HepG2 (cell line): ENCODE measurements around the gene NUBP1. TPM values are rescaled to one million over a fixed set of nuclear protein-coding genes. Genes with fewer than 3 reads are reported as not detected.
A peak's percentile ranks its signal among the peaks of the same experiment; 100 is the strongest.

Source experiments
- ETV6 ChIP-seq: sonication (generic); formaldehyde crosslinking; conservative IDR thresholded peaks from 2 replicates; pipeline ENCODE4 v1.4.0; 2020; ENCODE audit warnings: missing genetic modification reagents
- FOSL1 ChIP-seq: sonication (generic); formaldehyde crosslinking; IDR thresholded peaks from 2 replicates; pipeline ENCODE4 v1.9.0; 2021; ENCODE audit warnings: missing genetic modification reagents, borderline replicate concordance
- GABPA ChIP-seq, 2 experiments: IDR thresholded peaks; 2 replicates each; pipeline ENCODE4 v1.6.1; 2011 to 2016; ENCODE audit warnings: low read depth in 2 of 2, low read length in 1 of 2, missing biosample characterization in 1 of 2, missing genetic modification characterization in 1 of 2
- GATAD2A ChIP-seq: IDR thresholded peaks from 2 replicates; pipeline ENCODE4 v1.6.1; 2016
- HIC2 ChIP-seq: sonication (generic); formaldehyde crosslinking; IDR thresholded peaks from 2 replicates; pipeline ENCODE4 v1.9.0; 2022; ENCODE audit warnings: low read depth, missing genetic modification reagents
- NONO ChIP-seq, 2 experiments: fragments of 450-650 bp in 1 of 2; sonication (generic) in 1 of 2; formaldehyde crosslinking in 1 of 2; IDR thresholded peaks in 1 of 2; conservative IDR thresholded peaks in 1 of 2; 2 replicates each; pipeline versions ENCODE4 v1.6.1 to v1.8.0; 2017 to 2022; ENCODE audit warnings: mild to moderate bottlenecking in 1 of 2, missing genetic modification reagents in 1 of 2, moderate library complexity in 1 of 2
- NR2F6 ChIP-seq, 2 experiments: IDR thresholded peaks; 2 replicates each; pipeline ENCODE4 v1.6.1; 2016; ENCODE audit warnings: antibody characterized with exemption in 1 of 2, mild to moderate bottlenecking in 1 of 2
- PAF1 ChIP-seq: IDR thresholded peaks from 2 replicates; pipeline ENCODE4 v1.6.1; 2016; ENCODE audit warnings: missing genetic modification reagents, missing compliant biosample characterization
- REL ChIP-seq: sonication (generic); formaldehyde crosslinking; conservative IDR thresholded peaks from 2 replicates; pipeline ENCODE4 v1.8.0; 2022; ENCODE audit warnings: mild to moderate bottlenecking, missing genetic modification reagents, moderate library complexity
- SOX6 ChIP-seq, 2 experiments: fragments of 450-650 bp in 1 of 2; sonication (generic) in 1 of 2; formaldehyde crosslinking in 1 of 2; IDR thresholded peaks; 2 replicates each; pipeline versions ENCODE4 v1.4.0 to v1.6.1; 2017 to 2020; ENCODE audit warnings: antibody characterized with exemption in 1 of 2, mild to moderate bottlenecking in 1 of 2, missing genetic modification reagents in 1 of 2
- TEAD2 ChIP-seq: sonication (generic); formaldehyde crosslinking; IDR thresholded peaks from 2 replicates; pipeline ENCODE4 v1.9.0; 2021; ENCODE audit warnings: missing genetic modification reagents
- ZFP1 ChIP-seq: IDR thresholded peaks from 2 replicates; pipeline ENCODE4 v1.6.1; 2016
- ZKSCAN1 ChIP-seq: fragments of 150-350 bp; IDR thresholded peaks from 2 replicates; pipeline ENCODE4 v1.6.1; 2014; ENCODE audit warnings: low read length
- ZNF383 ChIP-seq: sonication (generic); formaldehyde crosslinking; IDR thresholded peaks from 2 replicates; pipeline ENCODE4 v1.4.0; 2020; ENCODE audit warnings: missing genetic modification reagents, mild to moderate bottlenecking, borderline replicate concordance
- ZNF484 ChIP-seq: sonication (generic); formaldehyde crosslinking; IDR thresholded peaks from 2 replicates; pipeline ENCODE4 v1.5.1; 2020; ENCODE audit warnings: mild to moderate bottlenecking, low read depth, missing genetic modification reagents, borderline replicate concordance
- ZNF569 ChIP-seq: sonication (generic); formaldehyde crosslinking; IDR thresholded peaks from 2 replicates; pipeline ENCODE4 v1.5.0; 2020; ENCODE audit warnings: mild to moderate bottlenecking, missing genetic modification reagents, moderate library complexity, borderline replicate concordance
- ZNF773 ChIP-seq: sonication (generic); formaldehyde crosslinking; IDR thresholded peaks from 2 replicates; pipeline ENCODE4 v1.4.0; 2020; ENCODE audit warnings: missing genetic modification reagents, borderline replicate concordance
- ZNF781 ChIP-seq: sonication (generic); formaldehyde crosslinking; IDR thresholded peaks from 2 replicates; pipeline ENCODE4 v1.5.1; 2020; ENCODE audit warnings: borderline replicate concordance, mild to moderate bottlenecking, missing genetic modification reagents; ENCODE audit errors: not compliant biosample characterization
- polyA plus RNA-seq, 8 experiments: library from polyadenylated mRNA; depleted of rRNA in 3 of 8; stranded (reverse) in 7 of 8; unstranded in 1 of 8; fragments of >200 nt; fragmentation: Illumina TruSeq in 4 of 8; extraction: Trizol in 4 of 8; gene quantifications; 2 replicates each; pipeline versions ENCODE4 v1.2.1 to v1.2.3, GENCODE V29; 2011 to 2016; ENCODE audit warnings: low read depth in 4 of 8, missing spikeins in 1 of 8, mixed read lengths in 1 of 8; ENCODE audit not compliant: insufficient read depth in 1 of 8
- total RNA-seq, 5 experiments: library from RNA; depleted of rRNA; stranded (reverse); fragments of >200 nt; fragmentation: Illumina TruSeq; extraction: Trizol; gene quantifications; 2 replicates each; pipeline ENCODE4 v1.2.3, GENCODE V29; 2016; ENCODE audit warnings: low read depth in 1 of 5
- TF ChIP-seq, protein P1 (sequence below): sonication (generic); formaldehyde crosslinking; IDR thresholded peaks from 2 replicates; pipeline ENCODE4 v1.4.0; 2020; ENCODE audit warnings: missing genetic modification reagents
- TF ChIP-seq, protein P2 (sequence below): fragments of 450-650 bp; IDR thresholded peaks from 2 replicates; pipeline ENCODE4 v1.6.1; 2016

The NUBP1 gene
- total and polyA plus RNA-seq, 2 of the 13 experiments (the other 11 are each of a cell fraction or from before 2014, with no cell fraction given), result 53.5 to 70.4 TPM

DNA sequence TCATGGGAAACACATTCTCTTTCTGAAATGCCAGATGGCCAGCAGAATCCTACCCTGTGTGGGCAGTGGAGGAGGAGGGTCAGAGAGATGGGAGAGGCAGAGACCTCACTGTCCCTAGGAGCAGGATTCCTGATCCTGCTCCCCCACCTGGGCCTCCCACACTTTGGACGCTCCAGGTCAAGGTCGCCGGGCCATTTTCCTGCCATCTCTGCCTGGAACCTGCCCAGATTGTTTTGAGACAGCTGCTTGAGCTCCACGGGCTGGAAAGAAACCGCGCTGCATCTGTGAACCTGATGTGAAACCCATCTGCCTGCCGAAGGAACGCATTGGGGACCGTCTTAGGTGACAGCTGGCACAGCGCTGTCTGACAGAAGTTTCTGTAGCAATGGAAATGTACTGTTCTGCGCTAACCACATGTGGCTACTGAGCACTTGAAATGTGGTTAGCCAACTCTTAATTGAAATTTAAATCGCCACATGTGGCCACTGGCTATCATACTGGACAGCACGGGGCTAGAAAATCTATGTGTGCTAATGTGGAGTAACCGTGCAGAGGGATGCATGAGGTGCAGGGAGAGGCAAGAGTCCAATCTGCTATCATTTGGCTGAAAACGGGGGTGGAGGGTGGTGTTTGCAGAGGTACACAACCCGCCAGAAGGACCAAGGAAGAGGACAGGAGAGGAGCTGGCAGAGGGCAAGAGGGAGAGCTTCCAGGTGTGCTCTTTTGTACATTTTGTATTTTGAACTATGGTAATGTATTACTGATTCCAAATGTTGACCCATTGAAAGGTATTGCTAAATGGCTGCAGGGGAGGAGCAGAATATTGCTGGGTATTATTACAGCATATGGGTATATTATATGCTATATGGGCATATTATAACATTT, 15.4 kb upstream of the NUBP1 start (continued):
- TF ChIP-seq, protein P1, sequence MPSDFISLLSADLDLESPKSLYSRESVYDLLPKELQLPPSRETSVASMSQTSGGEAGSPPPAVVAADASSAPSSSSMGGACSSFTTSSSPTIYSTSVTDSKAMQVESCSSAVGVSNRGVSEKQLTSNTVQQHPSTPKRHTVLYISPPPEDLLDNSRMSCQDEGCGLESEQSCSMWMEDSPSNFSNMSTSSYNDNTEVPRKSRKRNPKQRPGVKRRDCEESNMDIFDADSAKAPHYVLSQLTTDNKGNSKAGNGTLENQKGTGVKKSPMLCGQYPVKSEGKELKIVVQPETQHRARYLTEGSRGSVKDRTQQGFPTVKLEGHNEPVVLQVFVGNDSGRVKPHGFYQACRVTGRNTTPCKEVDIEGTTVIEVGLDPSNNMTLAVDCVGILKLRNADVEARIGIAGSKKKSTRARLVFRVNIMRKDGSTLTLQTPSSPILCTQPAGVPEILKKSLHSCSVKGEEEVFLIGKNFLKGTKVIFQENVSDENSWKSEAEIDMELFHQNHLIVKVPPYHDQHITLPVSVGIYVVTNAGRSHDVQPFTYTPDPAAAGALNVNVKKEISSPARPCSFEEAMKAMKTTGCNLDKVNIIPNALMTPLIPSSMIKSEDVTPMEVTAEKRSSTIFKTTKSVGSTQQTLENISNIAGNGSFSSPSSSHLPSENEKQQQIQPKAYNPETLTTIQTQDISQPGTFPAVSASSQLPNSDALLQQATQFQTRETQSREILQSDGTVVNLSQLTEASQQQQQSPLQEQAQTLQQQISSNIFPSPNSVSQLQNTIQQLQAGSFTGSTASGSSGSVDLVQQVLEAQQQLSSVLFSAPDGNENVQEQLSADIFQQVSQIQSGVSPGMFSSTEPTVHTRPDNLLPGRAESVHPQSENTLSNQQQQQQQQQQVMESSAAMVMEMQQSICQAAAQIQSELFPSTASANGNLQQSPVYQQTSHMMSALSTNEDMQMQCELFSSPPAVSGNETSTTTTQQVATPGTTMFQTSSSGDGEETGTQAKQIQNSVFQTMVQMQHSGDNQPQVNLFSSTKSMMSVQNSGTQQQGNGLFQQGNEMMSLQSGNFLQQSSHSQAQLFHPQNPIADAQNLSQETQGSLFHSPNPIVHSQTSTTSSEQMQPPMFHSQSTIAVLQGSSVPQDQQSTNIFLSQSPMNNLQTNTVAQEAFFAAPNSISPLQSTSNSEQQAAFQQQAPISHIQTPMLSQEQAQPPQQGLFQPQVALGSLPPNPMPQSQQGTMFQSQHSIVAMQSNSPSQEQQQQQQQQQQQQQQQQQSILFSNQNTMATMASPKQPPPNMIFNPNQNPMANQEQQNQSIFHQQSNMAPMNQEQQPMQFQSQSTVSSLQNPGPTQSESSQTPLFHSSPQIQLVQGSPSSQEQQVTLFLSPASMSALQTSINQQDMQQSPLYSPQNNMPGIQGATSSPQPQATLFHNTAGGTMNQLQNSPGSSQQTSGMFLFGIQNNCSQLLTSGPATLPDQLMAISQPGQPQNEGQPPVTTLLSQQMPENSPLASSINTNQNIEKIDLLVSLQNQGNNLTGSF (CRISPR knock-in tag), result no peak
- TF ChIP-seq FOSL1 (CRISPR knock-in tag), result no peak
- TF ChIP-seq PAF1 (CRISPR knock-in tag), result no peak
- TF ChIP-seq ZNF484, result no peak
- no peak for TF ChIP-seq REL (CRISPR knock-in tag)
- TF ChIP-seq ETV6 (CRISPR knock-in tag), result no peak
- TF ChIP-seq ZNF569 (CRISPR knock-in tag), result no peak
- peak; percentile 40 for TF ChIP-seq ZNF781 (CRISPR knock-in tag)
- no peak for TF ChIP-seq ZNF773
- TF ChIP-seq HIC2 (CRISPR knock-in tag), result 0 out of 2 replicates have a peak, but pooled peaks have one; percentile 66
- TF ChIP-seq ZKSCAN1, result no peak
- no peak for TF ChIP-seq TEAD2 (CRISPR knock-in tag)
- TF ChIP-seq SOX6 (IDR thresholded peaks at IDR 0.05), result no peak
- TF ChIP-seq SOX6 (CRISPR knock-in tag; IDR thresholded peaks at IDR 0.05), result peak; percentile 88
- no peak for TF ChIP-seq GABPA (IDR thresholded peaks at IDR 0.05; ENCODE audit: low read depth, low read length)
- peak; percentile 46; the same call in 1 of the 2 replicates for TF ChIP-seq GABPA (CRISPR knock-in tag; IDR thresholded peaks at IDR 0.05; ENCODE audit: low read depth)
- TF ChIP-seq NONO (IDR thresholded peaks at IDR 0.05), result no peak
- no peak for TF ChIP-seq NONO (CRISPR knock-in tag; conservative IDR thresholded peaks at IDR 0.05)
- peak; percentile 98 for TF ChIP-seq NR2F6 (IDR thresholded peaks at IDR 0.05)
- TF ChIP-seq NR2F6 (CRISPR knock-in tag; IDR thresholded peaks at IDR 0.05), result peak; percentile 99
- TF ChIP-seq GATAD2A (CRISPR knock-in tag), result peak; percentile 87
- TF ChIP-seq, protein P2, sequence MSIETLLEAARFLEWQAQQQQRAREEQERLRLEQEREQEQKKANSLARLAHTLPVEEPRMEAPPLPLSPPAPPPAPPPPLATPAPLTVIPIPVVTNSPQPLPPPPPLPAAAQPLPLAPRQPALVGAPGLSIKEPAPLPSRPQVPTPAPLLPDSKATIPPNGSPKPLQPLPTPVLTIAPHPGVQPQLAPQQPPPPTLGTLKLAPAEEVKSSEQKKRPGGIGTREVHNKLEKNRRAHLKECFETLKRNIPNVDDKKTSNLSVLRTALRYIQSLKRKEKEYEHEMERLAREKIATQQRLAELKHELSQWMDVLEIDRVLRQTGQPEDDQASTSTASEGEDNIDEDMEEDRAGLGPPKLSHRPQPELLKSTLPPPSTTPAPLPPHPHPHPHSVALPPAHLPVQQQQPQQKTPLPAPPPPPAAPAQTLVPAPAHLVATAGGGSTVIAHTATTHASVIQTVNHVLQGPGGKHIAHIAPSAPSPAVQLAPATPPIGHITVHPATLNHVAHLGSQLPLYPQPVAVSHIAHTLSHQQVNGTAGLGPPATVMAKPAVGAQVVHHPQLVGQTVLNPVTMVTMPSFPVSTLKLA, result no peak
- TF ChIP-seq ZNF383 (CRISPR knock-in tag), result no peak
- TF ChIP-seq ZFP1 (CRISPR knock-in tag), result no peak
